Right cardiac atrium (tissue), 5 donors: ENCODE results near the gene ARMH4. TPM values are rescaled to one million over a fixed set of nuclear protein-coding genes. Genes with fewer than 3 reads are reported as not detected.

ENCODE experiments used
- ATAC-seq, 2 donors: fragments of 200-7000 bp; cut with Tn5 transposase; one replicate each; pipeline versions ENCODE4 v1.8.0 to v1.9.1; 2020; ENCODE audit warnings: moderate library complexity in 2 of 2, mild to moderate bottlenecking in 1 of 2
- DNase-seq, 3 donors: peaks; one replicate each; pipeline ENCODE4 v3.0.0-alpha.2; 2020
- H3K27ac ChIP-seq: one replicate; pipeline ENCODE4 v1.5.1; 2013; ENCODE audit warnings: mild to moderate bottlenecking, low read length, control low read depth, moderate library complexity
- H3K27me3 ChIP-seq: one replicate; pipeline ENCODE4 v1.6.1; 2013; ENCODE audit not compliant: control insufficient read depth, insufficient read depth
- H3K4me1 ChIP-seq: one replicate; pipeline ENCODE4 v1.6.1; 2013; ENCODE audit warnings: low read length; ENCODE audit not compliant: control insufficient read depth, insufficient read depth
- H3K4me3 ChIP-seq: one replicate; pipeline ENCODE4 v1.5.1; 2013; ENCODE audit warnings: low read length, control low read depth
- H3K9me3 ChIP-seq: one replicate; pipeline ENCODE4 v1.6.1; 2013; ENCODE audit warnings: low read length; ENCODE audit not compliant: control insufficient read depth
- WGBS: extraction: QIAGEN DNeasy Blood & Tissue Kit; methylation state at CpG from one replicate; pipeline ENCODE4 v1.1.7; 2013; 5-methylcytosine and 5-hydroxymethylcytosine counted together
- intact Hi-C, 4 donors: fragments of 100-400 bp; cut with DNase I; formaldehyde crosslinking; loops; one replicate each; pipeline versions ENCODE4 v1.11.0 to v1.14.0; 2022 to 2023
- polyA plus RNA-seq: library from polyadenylated mRNA; stranded (reverse); fragments of 200-250 nt; gene quantifications from one replicate; pipeline ENCODE4 v1.2.3, GENCODE V29; 2013
- total RNA-seq, 4 donors: library from RNA; stranded (reverse); fragmentation: NEBNext Ultra II Directional; extraction: Animal tissue kit (Norgen Biotek cat#: 25700); gene quantifications; one replicate each; pipeline ENCODE4 v1.2.1, GENCODE V29; 2021
- donor health status: healthy with polysubstance abuse.
- donor health status: DM: no; HTN: yes; CAD: no.
- donor health status: DM: no; HTN: no; CAD: no.
- donor health status: DM: no; HTN: yes; CAD: no; lungs with severe emphysema.
- donor health status: DM: yes; HTN: yes; CAD: no.

The ARMH4 gene
- total and polyA plus RNA-seq, 5 donors: 2.1 to 9.9 (median 8.0) TPM

- H3K4me1 ChIP-seq: peaks cover 2% of the 10 kb centered on the region
- intact Hi-C loops: no loop called here
- no peak overlapping the region for H3K4me3 ChIP-seq
- H3K27me3 ChIP-seq: no peaks in the 10 kb centered on the region
- no peaks in the 10 kb centered on the region for H3K9me3 ChIP-seq
- no peak for DNase-seq
- no peak for ATAC-seq
- WGBS: 80% methylated on average over 2 of the region's 2 CpGs
- no peak overlapping the region for H3K27ac ChIP-seq
Observed at GRCh38 chr14:58096731-58097130, 55.3 kb downstream of the ARMH4 start.

GRCh38 chr14:58091883-58092630, 60.0 kb downstream of the ARMH4 start:
- no peak for DNase-seq
- Histone ChIP-seq H3K27me3 (no peaks in the 10 kb centered on the region), H3K9me3 (no peaks in the 10 kb centered on the region), H3K4me3 (no peak overlapping the region), H3K4me1 (no peaks in the 10 kb centered on the region), H3K27ac (no peak overlapping the region)
- no peak for ATAC-seq
- WGBS: 95% methylated on average over 5 of the region's 5 CpGs
- intact Hi-C loops: no loop called here

- no peaks in the 10 kb centered on the region for H3K4me1 ChIP-seq
- H3K4me3 ChIP-seq: no peak overlapping the region
- WGBS: 97% methylated on average over 3 of the region's 3 CpGs
- no peak for ATAC-seq
- intact Hi-C loops: no loop called here
- no peaks in the 10 kb centered on the region for H3K27me3 ChIP-seq
- DNase-seq: no peak
- no peaks in the 10 kb centered on the region for H3K9me3 ChIP-seq
- no peak overlapping the region for H3K27ac ChIP-seq
Observed at GRCh38 chr14:58089612-58090011, 62.4 kb downstream of the ARMH4 start.

- 78% methylated on average over 2 of the region's 2 CpGs for WGBS
- Histone ChIP-seq H3K27ac (no peak overlapping the region), H3K4me1 (no peaks in the 10 kb centered on the region), H3K4me3 (no peak overlapping the region), H3K27me3 (no peaks in the 10 kb centered on the region), H3K9me3 (no peaks in the 10 kb centered on the region)
- DNase-seq (no peak), ATAC-seq (no peak)
- intact Hi-C loops: no loop called here
Observed at GRCh38 chr14:58088961-58089360, 63.1 kb downstream of the ARMH4 start.

GRCh38 chr14:58085877-58086276, 66.1 kb downstream of the ARMH4 start:
- ATAC-seq (no peak), DNase-seq (no peak)
- intact Hi-C loops: no loop called here
- H3K9me3 ChIP-seq: no peaks in the 10 kb centered on the region
- H3K27me3 ChIP-seq: no peaks in the 10 kb centered on the region
- no peak overlapping the region for H3K27ac ChIP-seq
- H3K4me3 ChIP-seq: no peak overlapping the region
- peaks cover 3% of the 10 kb centered on the region for H3K4me1 ChIP-seq
- 83% methylated on average over 4 of the region's 4 CpGs for WGBS

GRCh38 chr14:58082491-58083098, 69.4 kb downstream of the ARMH4 start:
- peak; percentile 63 to 64 for ATAC-seq

GRCh38 chr14:58082011-58082410, 70.0 kb downstream of the ARMH4 start:
- no peaks in the 10 kb centered on the region for H3K9me3 ChIP-seq
- no peak overlapping the region for H3K4me3 ChIP-seq
- no peak overlapping the region for H3K27ac ChIP-seq
- 90% methylated on average over 2 of the region's 2 CpGs for WGBS
- H3K4me1 ChIP-seq: peaks cover 3% of the 10 kb centered on the region
- DNase-seq (no peak), ATAC-seq (no peak)
- H3K27me3 ChIP-seq: no peaks in the 10 kb centered on the region
- intact Hi-C loops: no loop called here

More at GRCh38 chr14:58082491-58083098, 69.4 kb downstream of the ARMH4 start:
- DNase-seq: no peak
- H3K27me3 ChIP-seq: no peaks in the 10 kb centered on the region
- no peak overlapping the region for H3K4me3 ChIP-seq
- peaks cover 3% of the 10 kb centered on the region for H3K4me1 ChIP-seq
- 26% methylated on average over 1 of the region's 1 CpG for WGBS
- no peaks in the 10 kb centered on the region for H3K9me3 ChIP-seq
- no peak overlapping the region for H3K27ac ChIP-seq
- intact Hi-C loops: no loop called here

GRCh38 chr14:58078471-58078870, 73.5 kb downstream of the ARMH4 start:
- no peaks in the 10 kb centered on the region for H3K9me3 ChIP-seq
- DNase-seq: no peak
- no peak for ATAC-seq
- H3K4me1 ChIP-seq: peaks cover 3% of the 10 kb centered on the region
- H3K27me3 ChIP-seq: no peaks in the 10 kb centered on the region
- no peak overlapping the region for H3K4me3 ChIP-seq
- intact Hi-C loops: no loop called here
- no peak overlapping the region for H3K27ac ChIP-seq

- no peaks in the 10 kb centered on the region for H3K9me3 ChIP-seq
- DNase-seq (no peak), ATAC-seq (no peak)
- no peaks in the 10 kb centered on the region for H3K27me3 ChIP-seq
- no peak overlapping the region for H3K27ac ChIP-seq
- intact Hi-C loops: no loop called here
- H3K4me1 ChIP-seq: peaks cover 3% of the 10 kb centered on the region
- no peak overlapping the region for H3K4me3 ChIP-seq
Observed at GRCh38 chr14:58078068-58078467, 73.9 kb downstream of the ARMH4 start.

- Histone ChIP-seq H3K4me1 (peaks cover 1% of the 10 kb centered on the region), H3K9me3 (no peaks in the 10 kb centered on the region), H3K27me3 (no peaks in the 10 kb centered on the region), H3K27ac (no peak overlapping the region), H3K4me3 (no peak overlapping the region)
- no peak for ATAC-seq
- DNase-seq: no peak
- intact Hi-C loops: no loop called here
- WGBS: 59% methylated on average over 1 of the region's 1 CpG
Observed at GRCh38 chr14:58077621-58078020, 74.4 kb downstream of the ARMH4 start.

- intact Hi-C loops: loop anchor here (5.0 kb wide), 2 partner anchors 581 to 586 kb away; partner anchors contain the start of gene CCDC198 (in 1 of the 4)
- WGBS: 65% methylated on average over 3 of the region's 3 CpGs
- Histone ChIP-seq H3K4me1 (no peaks in the 10 kb centered on the region), H3K4me3 (no peak overlapping the region), H3K27me3 (no peaks in the 10 kb centered on the region), H3K9me3 (no peaks in the 10 kb centered on the region), H3K27ac (no peak overlapping the region)
- DNase-seq (no peak), ATAC-seq (no peak)
Observed at GRCh38 chr14:58073516-58073915, 78.5 kb downstream of the ARMH4 start.
